ENCODE results near the gene FEZF2.

Gene FEZF2

DNA sequence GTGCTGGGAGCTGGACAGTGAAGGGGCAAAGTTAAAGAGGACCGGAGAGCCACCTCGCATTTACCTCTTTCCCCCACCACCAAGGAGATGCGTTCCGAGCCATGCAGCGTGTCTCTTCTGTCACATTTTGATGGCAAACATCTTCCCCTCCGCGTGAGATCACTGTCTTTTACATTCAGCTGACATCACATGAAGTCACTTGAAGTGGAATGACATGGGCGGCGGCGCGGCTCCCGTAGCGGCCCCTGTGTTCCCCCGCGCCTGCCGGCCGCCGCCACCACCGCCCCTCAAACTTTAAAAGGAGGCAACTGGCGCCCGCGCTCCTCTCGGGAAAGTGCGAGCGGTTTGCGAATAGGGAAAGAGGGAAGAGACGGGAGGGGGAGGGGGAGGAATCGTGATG is at the start of gene FEZF2:
Gene FEZF2 (minus strand): TSS at position 336 of the 400 bp plus-strand sequence. CDS start 682 bp downstream, outside the sequence.
- peaks cover 100% of the 10 kb centered on the region for H3K27me3 Mint-ChIP-seq
- H3K36me3 Mint-ChIP-seq: peaks cover 3% of the 10 kb centered on the region
- peaks cover 2% of the 10 kb centered on the region for H3K9me3 Mint-ChIP-seq
- DNase-seq: no peak
- CTCF ChIA-PET: no interaction called here
- H3K4me1 Mint-ChIP-seq: no peaks in the 10 kb centered on the region
- H3K4me3 Mint-ChIP-seq: no peak within 1 kb of the TSS
- H3K27ac Mint-ChIP-seq: peak within 1 kb of the TSS; percentile 45

DNA sequence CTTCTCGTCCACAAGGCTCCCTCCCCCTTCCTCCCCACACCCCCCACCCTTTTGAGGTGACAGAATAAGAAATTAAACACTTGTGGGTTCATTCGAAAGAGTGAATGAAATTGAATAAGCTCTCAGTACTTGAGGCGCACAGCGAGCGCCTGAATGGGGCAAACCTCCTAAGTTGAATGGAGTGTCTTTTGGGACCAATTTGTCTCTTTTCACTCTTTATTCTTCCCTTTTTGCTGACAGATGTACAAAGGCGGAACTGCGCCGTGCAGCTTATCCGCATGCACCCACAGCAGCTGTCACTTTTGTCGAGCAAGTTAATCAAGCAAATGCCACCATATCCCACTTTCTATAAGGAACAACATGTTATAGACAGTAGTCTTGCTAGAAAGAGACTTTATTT is 47.9 kb upstream of the FEZF2 start:
- Mint-ChIP-seq H3K4me3 (no peak overlapping the region), H3K27ac (no peak overlapping the region), H3K27me3 (no peaks in the 10 kb centered on the region), H3K9me3 (no peaks in the 10 kb centered on the region), H3K4me1 (no peaks in the 10 kb centered on the region), H3K36me3 (no peaks in the 10 kb centered on the region)
- CTCF ChIA-PET: interaction anchor here (1.7 kb wide), 1 partner anchor 137 kb away, joined by 5 read pairs; no protein-coding TSS in a partner anchor
- no peak for DNase-seq

DNA sequence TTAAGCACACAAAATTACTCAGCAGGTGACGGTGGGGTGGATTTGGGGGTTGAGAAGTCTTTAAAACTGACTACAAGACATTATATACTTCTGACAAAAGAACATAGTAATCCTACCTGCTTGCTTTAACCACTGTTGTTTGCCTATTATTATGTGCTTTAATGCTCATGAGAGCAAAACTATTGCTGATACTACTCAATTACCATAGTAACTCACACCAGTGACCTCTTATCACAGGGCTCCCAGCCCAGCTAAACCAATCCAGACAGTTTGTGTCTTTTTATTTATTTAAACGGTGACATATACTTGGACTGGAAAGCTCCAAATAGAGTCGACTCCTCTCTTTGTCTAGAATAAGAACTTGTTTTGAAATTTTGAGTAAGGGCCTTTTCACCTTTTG is 42.8 kb upstream of the FEZF2 start:
- Mint-ChIP-seq H3K27ac (no peak overlapping the region), H3K27me3 (no peaks in the 10 kb centered on the region), H3K36me3 (no peaks in the 10 kb centered on the region), H3K9me3 (no peaks in the 10 kb centered on the region), H3K4me1 (no peaks in the 10 kb centered on the region), H3K4me3 (no peak overlapping the region)
- CTCF ChIA-PET: interaction anchor here (1.1 kb wide), 1 partner anchor 42 kb away, joined by 3 read pairs; no protein-coding TSS in a partner anchor
- no peak for DNase-seq

- H3K4me1 Mint-ChIP-seq: no peaks in the 10 kb centered on the region
- DNase-seq: no peak
- peaks cover 3% of the 10 kb centered on the region for H3K27me3 Mint-ChIP-seq
- no peak overlapping the region for H3K27ac Mint-ChIP-seq
- CTCF ChIA-PET: no interaction called here
- H3K36me3 Mint-ChIP-seq: no peaks in the 10 kb centered on the region
- H3K9me3 Mint-ChIP-seq: no peaks in the 10 kb centered on the region
- H3K4me3 Mint-ChIP-seq: no peak overlapping the region
These were observed 42.0 kb upstream of the FEZF2 start for GRCh38 chr3:62415312-62415801.

GRCh38 chr3:62414786-62415185 is 41.4 kb upstream of the FEZF2 start:
- H3K9me3 Mint-ChIP-seq: no peaks in the 10 kb centered on the region
- no peaks in the 10 kb centered on the region for H3K36me3 Mint-ChIP-seq
- H3K27ac Mint-ChIP-seq: no peak overlapping the region
- peaks cover 3% of the 10 kb centered on the region for H3K27me3 Mint-ChIP-seq
- no peaks in the 10 kb centered on the region for H3K4me1 Mint-ChIP-seq
- H3K4me3 Mint-ChIP-seq: no peak overlapping the region
- DNase-seq: no peak
- CTCF ChIA-PET: no interaction called here

DNA sequence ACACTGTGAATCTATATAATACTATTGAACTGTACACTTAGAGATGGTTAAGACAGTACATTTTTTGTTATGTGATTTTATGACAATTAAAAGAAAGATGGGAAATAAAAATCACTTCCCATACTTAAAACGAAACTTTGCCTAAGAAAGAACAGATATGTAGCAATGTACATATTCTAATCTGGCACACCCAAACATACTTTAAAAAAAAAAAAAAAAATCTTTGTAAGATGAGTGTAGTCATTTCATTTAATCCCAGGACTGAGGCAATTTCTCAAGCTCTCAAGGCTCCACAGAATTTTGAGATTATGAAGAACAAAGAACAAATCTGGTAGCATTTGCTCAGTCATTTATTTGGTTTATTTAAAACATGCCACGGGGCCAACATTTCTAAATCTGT is 40.3 kb upstream of the FEZF2 start:
- Mint-ChIP-seq H3K27me3 (peaks cover 3% of the 10 kb centered on the region), H3K9me3 (no peaks in the 10 kb centered on the region), H3K27ac (no peak overlapping the region), H3K4me3 (no peak overlapping the region), H3K36me3 (no peaks in the 10 kb centered on the region), H3K4me1 (no peaks in the 10 kb centered on the region)
- DNase-seq: no peak
- CTCF ChIA-PET: no interaction called here

GRCh38 chr3:62406945-62407344 is 33.6 kb upstream of the FEZF2 start:
- H3K4me1 Mint-ChIP-seq: no peaks in the 10 kb centered on the region
- H3K36me3 Mint-ChIP-seq: no peaks in the 10 kb centered on the region
- peaks cover 3% of the 10 kb centered on the region for H3K27me3 Mint-ChIP-seq
- H3K27ac Mint-ChIP-seq: no peak overlapping the region
- CTCF ChIA-PET: no interaction called here
- no peaks in the 10 kb centered on the region for H3K9me3 Mint-ChIP-seq
- DNase-seq: no peak
- no peak overlapping the region for H3K4me3 Mint-ChIP-seq

GRCh38 chr3:62405566-62405965 is 32.2 kb upstream of the FEZF2 start:
- H3K27me3 Mint-ChIP-seq: peaks cover 1% of the 10 kb centered on the region
- H3K27ac Mint-ChIP-seq: no peak overlapping the region
- no peaks in the 10 kb centered on the region for H3K36me3 Mint-ChIP-seq
- CTCF ChIA-PET: no interaction called here
- H3K4me1 Mint-ChIP-seq: no peaks in the 10 kb centered on the region
- no peak overlapping the region for H3K4me3 Mint-ChIP-seq
- no peak for DNase-seq
- no peaks in the 10 kb centered on the region for H3K9me3 Mint-ChIP-seq

GRCh38 chr3:62405135-62405534 is 31.8 kb upstream of the FEZF2 start:
- Mint-ChIP-seq H3K27me3 (no peaks in the 10 kb centered on the region), H3K4me3 (no peak overlapping the region), H3K4me1 (no peaks in the 10 kb centered on the region), H3K9me3 (no peaks in the 10 kb centered on the region), H3K36me3 (no peaks in the 10 kb centered on the region), H3K27ac (no peak overlapping the region)
- no peak for DNase-seq
- CTCF ChIA-PET: no interaction called here

- no peaks in the 10 kb centered on the region for H3K9me3 Mint-ChIP-seq
- no peak overlapping the region for H3K4me3 Mint-ChIP-seq
- H3K27me3 Mint-ChIP-seq: no peaks in the 10 kb centered on the region
- no peak overlapping the region for H3K27ac Mint-ChIP-seq
- H3K4me1 Mint-ChIP-seq: no peaks in the 10 kb centered on the region
- H3K36me3 Mint-ChIP-seq: no peaks in the 10 kb centered on the region
- CTCF ChIA-PET: no interaction called here
- no peak for DNase-seq
These were observed 31.0 kb upstream of the FEZF2 start for GRCh38 chr3:62404321-62404720.

- H3K9me3 Mint-ChIP-seq: no peaks in the 10 kb centered on the region
- no peaks in the 10 kb centered on the region for H3K27me3 Mint-ChIP-seq
- CTCF ChIA-PET: no interaction called here
- H3K36me3 Mint-ChIP-seq: no peaks in the 10 kb centered on the region
- DNase-seq: no peak
- no peak overlapping the region for H3K27ac Mint-ChIP-seq
- no peak overlapping the region for H3K4me3 Mint-ChIP-seq
- H3K4me1 Mint-ChIP-seq: no peaks in the 10 kb centered on the region
These were observed 30.4 kb upstream of the FEZF2 start for GRCh38 chr3:62403765-62404164.

DNA sequence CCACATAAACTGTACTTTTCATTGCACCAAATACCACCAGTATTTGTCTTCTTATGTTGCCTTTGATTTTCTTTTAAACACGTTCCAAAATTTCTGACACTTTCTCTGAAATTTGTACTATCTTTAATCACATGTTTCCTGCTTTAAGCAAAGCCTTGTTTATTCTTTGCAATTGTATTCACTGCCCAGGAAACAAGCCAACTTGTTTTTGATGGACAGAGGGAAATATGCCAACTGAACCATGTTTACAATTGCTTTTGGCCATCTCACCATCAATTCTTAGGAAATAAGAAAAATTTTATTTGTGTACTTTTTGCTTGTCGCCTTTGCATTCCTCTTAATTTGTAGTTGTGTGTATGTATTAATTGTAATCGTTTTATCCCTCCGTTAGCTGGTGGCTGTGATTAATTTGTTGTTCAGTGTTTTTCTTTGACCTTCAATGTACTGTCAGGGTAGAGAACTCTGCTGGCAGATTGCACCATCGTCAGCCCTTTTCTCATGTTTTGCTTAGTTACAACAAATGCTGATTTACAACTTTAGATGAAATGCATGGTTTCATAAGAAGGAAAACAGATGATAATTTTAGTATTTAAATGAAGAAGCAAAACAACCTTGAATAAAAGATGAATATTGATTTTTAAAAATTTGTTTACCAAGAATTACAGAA is 19.4 kb upstream of the FEZF2 start:
- Mint-ChIP-seq H3K9me3 (no peaks in the 10 kb centered on the region), H3K4me1 (no peaks in the 10 kb centered on the region), H3K4me3 (no peak overlapping the region), H3K27me3 (peaks cover 4% of the 10 kb centered on the region), H3K36me3 (no peaks in the 10 kb centered on the region), H3K27ac (no peak overlapping the region)
- CTCF ChIA-PET: no interaction called here
- DNase-seq: no peak

DNA sequence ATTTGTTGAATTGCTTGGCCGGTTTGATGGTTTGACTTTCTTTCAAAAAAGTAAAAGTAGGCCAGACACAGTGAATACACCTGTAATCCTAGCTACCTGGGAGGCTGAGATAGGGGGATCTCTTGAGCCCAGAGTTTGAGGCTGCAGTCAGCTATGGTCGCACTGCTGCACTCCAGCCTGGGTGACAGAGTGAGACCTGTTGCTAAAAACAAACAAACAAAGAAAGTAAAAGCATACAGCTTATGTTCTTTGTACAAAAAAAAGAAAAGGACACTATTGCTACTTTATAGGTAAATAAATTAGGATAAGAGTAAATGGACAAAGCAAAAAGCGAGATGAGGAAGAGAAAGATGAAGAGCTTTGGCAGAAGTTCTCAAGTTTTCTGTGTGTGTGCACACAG is 13.9 kb upstream of the FEZF2 start:
- Mint-ChIP-seq H3K36me3 (no peaks in the 10 kb centered on the region), H3K27ac (no peak overlapping the region), H3K4me3 (no peak overlapping the region), H3K27me3 (peaks cover 6% of the 10 kb centered on the region), H3K4me1 (no peaks in the 10 kb centered on the region), H3K9me3 (no peaks in the 10 kb centered on the region)
- CTCF ChIA-PET: no interaction called here
- DNase-seq: no peak

GRCh38 chr3:62379321-62379798 is 6.0 kb upstream of the FEZF2 start:
- DNase-seq: no peak
- Mint-ChIP-seq H3K4me3 (no peak overlapping the region), H3K27me3 (peaks cover 82% of the 10 kb centered on the region), H3K4me1 (no peaks in the 10 kb centered on the region), H3K36me3 (peaks cover 3% of the 10 kb centered on the region), H3K27ac (no peak overlapping the region), H3K9me3 (peaks cover 2% of the 10 kb centered on the region)
- CTCF ChIA-PET: no interaction called here

DNA sequence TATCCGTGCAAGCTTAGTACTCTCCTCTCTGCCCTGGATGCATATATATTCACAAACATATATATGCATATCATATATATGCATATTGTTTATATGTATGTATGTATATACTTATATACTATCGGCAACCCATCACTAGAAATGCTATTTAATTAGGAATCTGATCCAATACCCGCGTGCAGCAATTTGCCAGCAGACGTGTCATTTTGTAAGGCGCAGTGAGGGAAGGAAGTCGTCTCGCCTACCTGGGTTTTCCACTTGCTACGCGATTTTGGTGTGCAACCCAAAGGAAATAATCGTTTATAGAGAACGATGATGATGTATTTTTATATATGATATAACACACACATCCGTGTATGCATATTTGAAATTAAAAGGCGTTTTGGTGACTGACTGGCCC is 5.6 kb upstream of the FEZF2 start:
- DNase-seq: no peak
- Mint-ChIP-seq H3K4me1 (no peaks in the 10 kb centered on the region), H3K27me3 (peaks cover 86% of the 10 kb centered on the region), H3K4me3 (no peak overlapping the region), H3K27ac (peak overlapping the region; percentile 69), H3K36me3 (peaks cover 3% of the 10 kb centered on the region), H3K9me3 (peaks cover 2% of the 10 kb centered on the region)
- CTCF ChIA-PET: no interaction called here

Measured in activated naive CD4-positive, alpha-beta T cell treated with anti-CD3 and anti-CD28 coated beads, Interleukin-2, amount 10 ng/mL, durations not matched to agents 7 days and 5 days (primary cell).